WTC11 (cell line): ENCODE results near the gene CLTB. TPM values are rescaled to one million over a fixed set of nuclear protein-coding genes. Genes with fewer than 3 reads are reported as not detected.

Experiments
- ATAC-seq: fragments of 200-7000 bp; cut with Tn5 transposase; 2 replicates; pipeline ENCODE4 v1.10.0; 2021; ENCODE audit warnings: mild to moderate bottlenecking, moderate library complexity
- CTCF ChIA-PET: fragments of 300-600 bp; sonication (Branson Sonifier 250); formaldehyde crosslinking; loops from one replicate; lab custom pipeline; 2021; ENCODE audit warnings: antibody characterized with exemption; lab: Charles Lee
- POLR2A ChIA-PET: fragments of 350-600 bp; sonication (Branson Sonifier 250); formaldehyde crosslinking; loops from one replicate; lab custom pipeline; 2021; ENCODE audit warnings: antibody characterized with exemption; lab: Charles Lee
- DNase-seq: peaks from one replicate; pipeline ENCODE4 v3.0.0; 2021; ENCODE audit warnings: low spot score
- H3K27ac Mint-ChIP-seq: 2 replicates; pipeline ENCODE4 v1.8.0; 2021; ENCODE audit warnings: mixed read lengths
- H3K27me3 Mint-ChIP-seq: 2 replicates; pipeline ENCODE4 v1.8.0; 2021; ENCODE audit warnings: low read depth, mild to moderate bottlenecking, moderate library complexity, mixed read lengths
- H3K36me3 Mint-ChIP-seq: 2 replicates; pipeline ENCODE4 v1.8.0; 2021; ENCODE audit warnings: mixed read lengths
- H3K4me1 Mint-ChIP-seq: 2 replicates; pipeline ENCODE4 v1.8.0; 2022; ENCODE audit warnings: mixed read lengths
- H3K4me3 Mint-ChIP-seq: 2 replicates; pipeline ENCODE4 v1.8.0; 2021; ENCODE audit warnings: mild to moderate bottlenecking, moderate library complexity, mixed read lengths
- H3K9me3 Mint-ChIP-seq: 2 replicates; pipeline ENCODE4 v1.8.0; 2021; ENCODE audit warnings: mixed read lengths
- CBFB ChIP-seq: sonication (generic); formaldehyde crosslinking; IDR thresholded peaks from 2 replicates; pipeline ENCODE4 v1.8.1; 2022; ENCODE audit warnings: mild to moderate bottlenecking, low read depth, missing genetic modification reagents
- GABPB1 ChIP-seq: sonication (generic); formaldehyde crosslinking; IDR thresholded peaks from 2 replicates; pipeline ENCODE4 v1.8.1; 2023; ENCODE audit warnings: mild to moderate bottlenecking, missing genetic modification reagents
- GRHL2 ChIP-seq: fragments of 250-450 bp; sonication (Bioruptor Pico); IDR thresholded peaks from 2 replicates; pipeline ENCODE4 v1.8.0; 2022; ENCODE audit warnings: mild to moderate bottlenecking, moderate library complexity; ENCODE audit not compliant: insufficient replicate concordance, severe bottlenecking
- GTF2I ChIP-seq: fragments of 250-450 bp; sonication (Bioruptor Pico); conservative IDR thresholded peaks from 2 replicates; pipeline ENCODE4 v1.4.0; 2021; ENCODE audit warnings: mild to moderate bottlenecking
- HMGA2 ChIP-seq: fragments of 250-450 bp; sonication (Bioruptor Pico); IDR thresholded peaks from 2 replicates; pipeline ENCODE4 v1.4.0; 2021; ENCODE audit warnings: mild to moderate bottlenecking, moderate library complexity
- NR2C2 ChIP-seq: sonication (generic); formaldehyde crosslinking; IDR thresholded peaks from 2 replicates; pipeline ENCODE4 v1.8.0; 2022; ENCODE audit warnings: mild to moderate bottlenecking, missing genetic modification reagents
- SP1 ChIP-seq: sonication (generic); formaldehyde crosslinking; conservative IDR thresholded peaks from 2 replicates; pipeline ENCODE4 v1.8.1; 2022; ENCODE audit warnings: missing genetic modification reagents
- TP53 ChIP-seq: sonication (generic); formaldehyde crosslinking; IDR thresholded peaks from 2 replicates; pipeline ENCODE4 v1.8.1; 2023; ENCODE audit warnings: mild to moderate bottlenecking, missing genetic modification reagents
- USF2 ChIP-seq: sonication (generic); formaldehyde crosslinking; IDR thresholded peaks from 2 replicates; pipeline ENCODE4 v1.8.1; 2023; ENCODE audit warnings: mild to moderate bottlenecking, missing genetic modification reagents, moderate library complexity
- ZNF121 ChIP-seq: sonication (generic); formaldehyde crosslinking; IDR thresholded peaks from 2 replicates; pipeline ENCODE4 v1.8.0; 2023; ENCODE audit warnings: missing genetic modification reagents
- ZNF219 ChIP-seq: sonication (generic); formaldehyde crosslinking; IDR thresholded peaks from 2 replicates; pipeline ENCODE4 v1.8.0; 2023; ENCODE audit warnings: missing genetic modification reagents, mild to moderate bottlenecking, borderline replicate concordance
- ZNF232 ChIP-seq: sonication (generic); formaldehyde crosslinking; IDR thresholded peaks from 2 replicates; pipeline ENCODE4 v1.8.0; 2022; ENCODE audit warnings: mild to moderate bottlenecking, missing genetic modification reagents
- ZNF317 ChIP-seq: sonication (generic); formaldehyde crosslinking; IDR thresholded peaks from 2 replicates; pipeline ENCODE4 v1.8.1; 2023; ENCODE audit warnings: low read depth, mild to moderate bottlenecking, moderate library complexity, missing genetic modification reagents, borderline replicate concordance
- ZSCAN18 ChIP-seq: fragments of 250-450 bp; sonication (Bioruptor Pico); IDR thresholded peaks from 2 replicates; pipeline ENCODE4 v2.1.2; 2022; ENCODE audit warnings: mild to moderate bottlenecking, moderate library complexity
- total RNA-seq: library from RNA; stranded (reverse); gene quantifications from 3 replicates; pipeline ENCODE4 v1.2.3, GENCODE V29; 2021
- TF ChIP-seq, protein P1 (sequence below): sonication (generic); formaldehyde crosslinking; conservative IDR thresholded peaks from 2 replicates; pipeline ENCODE4 v1.8.1; 2022; ENCODE audit warnings: mild to moderate bottlenecking, missing genetic modification reagents
- TF ChIP-seq, protein P2 (sequence below): sonication (generic); formaldehyde crosslinking; IDR thresholded peaks from 2 replicates; pipeline ENCODE4 v1.8.1; 2022; ENCODE audit warnings: mild to moderate bottlenecking, missing genetic modification reagents, moderate library complexity, borderline replicate concordance
- TF ChIP-seq, protein P3 (sequence below): sonication (generic); formaldehyde crosslinking; IDR thresholded peaks from 2 replicates; pipeline ENCODE4 v1.8.1; 2023; ENCODE audit warnings: mild to moderate bottlenecking, missing genetic modification reagents
- TF ChIP-seq, protein P4 (sequence below): fragments of 200-600 bp; IDR thresholded peaks from 2 replicates; pipeline ENCODE4 v1.8.0; 2022; ENCODE audit warnings: antibody characterized with exemption

The CLTB gene
- total RNA-seq, 1 experiment from 2014 or later = 33.8 TPM

DNA sequence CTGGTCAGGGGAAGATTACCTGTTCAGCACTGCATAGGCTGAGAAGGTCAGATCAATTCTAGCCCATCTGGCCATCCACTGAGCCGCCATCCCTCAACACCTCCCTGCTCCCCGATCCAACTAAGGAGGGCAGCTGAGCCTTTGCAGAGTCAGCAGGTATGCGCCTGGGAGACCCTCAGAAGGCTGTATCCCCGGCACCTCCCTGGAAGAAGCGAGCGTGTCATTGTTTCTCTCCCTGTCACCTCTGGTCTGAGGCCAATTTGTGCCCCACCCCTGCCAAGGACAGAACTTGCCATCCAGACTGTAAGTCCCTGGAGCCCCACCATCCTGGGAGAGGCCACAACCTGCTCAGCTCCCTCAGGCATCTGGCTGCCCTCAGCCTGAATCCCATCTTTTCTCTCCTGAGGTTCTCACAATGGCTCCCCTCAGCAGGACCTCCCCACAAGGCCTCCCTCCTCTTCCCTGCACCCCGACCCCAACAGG, 2.6 kb downstream of the CLTB start (continued):
- TF ChIP-seq GABPB1 (CRISPR knock-in tag) (no peak), CBFB (CRISPR knock-in tag) (no peak)
- TF ChIP-seq, protein P1, sequence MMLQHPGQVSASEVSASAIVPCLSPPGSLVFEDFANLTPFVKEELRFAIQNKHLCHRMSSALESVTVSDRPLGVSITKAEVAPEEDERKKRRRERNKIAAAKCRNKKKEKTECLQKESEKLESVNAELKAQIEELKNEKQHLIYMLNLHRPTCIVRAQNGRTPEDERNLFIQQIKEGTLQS (CRISPR knock-in tag) = no peak

DNA sequence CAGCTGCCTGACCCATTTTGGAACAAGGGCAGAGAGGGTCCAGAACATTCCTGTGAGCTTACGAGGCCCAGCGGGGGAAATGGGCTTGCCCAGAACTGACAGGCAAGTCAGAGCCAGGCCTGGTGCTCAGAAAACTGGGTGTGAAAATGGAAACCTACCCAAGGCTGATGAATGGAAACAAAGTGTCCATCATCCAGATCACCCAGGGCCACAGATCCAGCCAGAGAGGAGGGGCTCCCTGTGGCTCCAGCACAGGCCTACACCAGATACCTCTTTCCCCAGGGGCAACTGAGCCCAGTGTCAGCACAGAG, 3.1 kb downstream of the CLTB start:
- POLR2A ChIA-PET = no interaction called here
- TF ChIP-seq, protein P2, sequence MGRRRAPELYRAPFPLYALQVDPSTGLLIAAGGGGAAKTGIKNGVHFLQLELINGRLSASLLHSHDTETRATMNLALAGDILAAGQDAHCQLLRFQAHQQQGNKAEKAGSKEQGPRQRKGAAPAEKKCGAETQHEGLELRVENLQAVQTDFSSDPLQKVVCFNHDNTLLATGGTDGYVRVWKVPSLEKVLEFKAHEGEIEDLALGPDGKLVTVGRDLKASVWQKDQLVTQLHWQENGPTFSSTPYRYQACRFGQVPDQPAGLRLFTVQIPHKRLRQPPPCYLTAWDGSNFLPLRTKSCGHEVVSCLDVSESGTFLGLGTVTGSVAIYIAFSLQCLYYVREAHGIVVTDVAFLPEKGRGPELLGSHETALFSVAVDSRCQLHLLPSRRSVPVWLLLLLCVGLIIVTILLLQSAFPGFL (CRISPR knock-in tag) = no peak
- ATAC-seq = no peak
- Mint-ChIP-seq H3K4me3 (no peak overlapping the region), H3K9me3 (peaks cover 7% of the 10 kb centered on the region), H3K36me3 (peaks cover 4% of the 10 kb centered on the region), H3K27me3 (peaks cover 17% of the 10 kb centered on the region), H3K4me1 (peaks cover 6% of the 10 kb centered on the region; the same call in 1 of the 2 replicates), H3K27ac (no peak overlapping the region)
- no peak for DNase-seq
- CTCF ChIA-PET = no interaction called here

DNA sequence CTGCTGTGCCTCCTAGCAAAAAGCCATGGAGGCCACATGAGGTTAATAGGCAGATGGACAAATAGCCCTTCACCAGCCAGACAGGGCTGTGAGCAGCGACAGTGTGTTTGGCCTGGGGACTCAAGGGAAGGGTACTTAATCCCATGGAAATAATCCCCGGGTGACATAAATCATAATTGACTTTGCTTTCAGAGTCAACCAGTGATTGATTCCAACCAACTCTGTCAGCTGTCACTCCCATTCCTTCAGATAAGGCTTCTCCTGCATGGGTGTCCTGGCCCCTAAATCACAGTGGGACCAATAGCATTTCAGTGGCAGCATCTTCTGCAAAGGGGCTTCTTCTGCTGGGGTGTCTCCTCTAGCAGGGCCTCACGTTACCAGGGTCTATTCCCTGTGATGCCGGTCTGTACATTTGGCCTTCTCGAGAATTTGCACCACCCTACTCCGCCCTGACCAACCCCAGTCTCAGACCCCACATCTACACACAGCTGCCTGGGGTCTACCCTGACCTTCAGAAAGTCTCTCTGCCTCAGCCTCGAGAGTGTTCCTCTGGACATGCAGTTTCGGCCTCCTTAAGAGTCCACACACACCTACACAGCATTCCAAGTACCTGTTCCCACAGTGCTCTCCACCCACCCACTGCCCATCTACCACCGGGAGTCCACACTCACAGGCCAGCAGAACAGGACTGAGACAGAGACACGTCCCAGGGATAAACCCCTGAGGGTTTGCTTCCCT, 3.7 kb downstream of the CLTB start:
- ChIA-PET CTCF (interaction anchor here (0.6 kb wide), 1 partner anchor 130 kb away, joined by 3 read pairs; no protein-coding TSS in a partner anchor), POLR2A (no interaction called here)
- peaks cover 6% of the 10 kb centered on the region; the same call in 1 of the 2 replicates for H3K4me1 Mint-ChIP-seq
- peaks cover 4% of the 10 kb centered on the region for H3K9me3 Mint-ChIP-seq
- H3K27me3 Mint-ChIP-seq = peaks cover 12% of the 10 kb centered on the region
- H3K27ac Mint-ChIP-seq = no peak overlapping the region
- no peak overlapping the region for H3K4me3 Mint-ChIP-seq
- TF ChIP-seq USF2 (CRISPR knock-in tag) (no peak), HMGA2 (CRISPR knock-in tag) (no peak)
- peaks cover 4% of the 10 kb centered on the region for H3K36me3 Mint-ChIP-seq
- DNase-seq (no peak), ATAC-seq (no peak)

DNA sequence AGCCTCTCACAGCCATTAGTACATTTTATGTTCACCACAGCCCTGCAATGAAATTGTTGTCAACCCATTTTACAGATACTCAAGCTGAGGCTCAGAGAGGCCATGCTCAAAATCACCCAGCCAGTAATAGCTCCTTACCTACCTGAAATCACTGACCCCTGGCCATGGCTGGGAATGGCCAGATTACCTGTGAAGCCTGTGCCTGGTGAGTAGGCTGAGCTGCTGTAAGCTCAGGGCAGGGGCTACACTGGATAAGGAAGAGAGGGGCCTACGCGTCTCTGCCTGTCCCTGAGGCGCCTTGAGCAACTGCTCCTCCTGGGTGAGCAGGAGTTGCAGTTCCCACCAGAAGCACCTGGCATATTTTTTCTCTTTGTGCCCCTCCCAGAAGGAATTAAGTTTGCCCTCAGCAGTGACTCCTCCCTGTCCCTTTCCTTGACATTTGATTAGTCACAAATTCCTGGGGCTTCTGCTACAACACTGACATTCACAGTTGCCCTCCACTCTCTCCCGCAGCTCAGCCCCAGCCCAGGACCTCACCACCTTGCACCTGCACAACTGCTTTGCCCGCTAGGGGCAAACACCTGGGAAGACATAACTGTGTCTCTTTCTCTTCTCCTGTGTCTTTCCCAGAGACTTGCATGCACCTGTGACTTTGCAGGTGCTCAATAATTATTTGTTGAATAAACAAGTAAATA, 5.7 kb downstream of the CLTB start:
- peak overlapping the region; percentile 54; the same call in 1 of the 2 replicates for H3K27ac Mint-ChIP-seq
- H3K4me1 Mint-ChIP-seq = peaks cover 3% of the 10 kb centered on the region
- no peak overlapping the region for H3K4me3 Mint-ChIP-seq
- no peaks in the 10 kb centered on the region for H3K36me3 Mint-ChIP-seq
- CTCF ChIA-PET = interaction anchor here (1.0 kb wide), 1 partner anchor 37 kb away, joined by 5 read pairs; no protein-coding TSS in a partner anchor
- POLR2A ChIA-PET = no interaction called here
- ATAC-seq = peak; percentile 51
- DNase-seq = no peak
- H3K27me3 Mint-ChIP-seq = no peaks in the 10 kb centered on the region
- no peaks in the 10 kb centered on the region for H3K9me3 Mint-ChIP-seq
- TF ChIP-seq ZNF232 (CRISPR knock-in tag) (no peak), ZNF121 (CRISPR knock-in tag) (no peak), TP53 (CRISPR knock-in tag) (no peak), NR2C2 (CRISPR knock-in tag) (no peak), GRHL2 (CRISPR knock-in tag) (no peak), SP1 (CRISPR knock-in tag) (no peak), ZNF219 (CRISPR knock-in tag) (no peak), ZNF317 (no peak), GTF2I (CRISPR knock-in tag) (no peak), ZSCAN18 (no peak)
- TF ChIP-seq, protein P3, sequence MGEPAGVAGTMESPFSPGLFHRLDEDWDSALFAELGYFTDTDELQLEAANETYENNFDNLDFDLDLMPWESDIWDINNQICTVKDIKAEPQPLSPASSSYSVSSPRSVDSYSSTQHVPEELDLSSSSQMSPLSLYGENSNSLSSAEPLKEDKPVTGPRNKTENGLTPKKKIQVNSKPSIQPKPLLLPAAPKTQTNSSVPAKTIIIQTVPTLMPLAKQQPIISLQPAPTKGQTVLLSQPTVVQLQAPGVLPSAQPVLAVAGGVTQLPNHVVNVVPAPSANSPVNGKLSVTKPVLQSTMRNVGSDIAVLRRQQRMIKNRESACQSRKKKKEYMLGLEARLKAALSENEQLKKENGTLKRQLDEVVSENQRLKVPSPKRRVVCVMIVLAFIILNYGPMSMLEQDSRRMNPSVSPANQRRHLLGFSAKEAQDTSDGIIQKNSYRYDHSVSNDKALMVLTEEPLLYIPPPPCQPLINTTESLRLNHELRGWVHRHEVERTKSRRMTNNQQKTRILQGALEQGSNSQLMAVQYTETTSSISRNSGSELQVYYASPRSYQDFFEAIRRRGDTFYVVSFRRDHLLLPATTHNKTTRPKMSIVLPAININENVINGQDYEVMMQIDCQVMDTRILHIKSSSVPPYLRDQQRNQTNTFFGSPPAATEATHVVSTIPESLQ (CRISPR knock-in tag) = no peak
- TF ChIP-seq, protein P4, sequence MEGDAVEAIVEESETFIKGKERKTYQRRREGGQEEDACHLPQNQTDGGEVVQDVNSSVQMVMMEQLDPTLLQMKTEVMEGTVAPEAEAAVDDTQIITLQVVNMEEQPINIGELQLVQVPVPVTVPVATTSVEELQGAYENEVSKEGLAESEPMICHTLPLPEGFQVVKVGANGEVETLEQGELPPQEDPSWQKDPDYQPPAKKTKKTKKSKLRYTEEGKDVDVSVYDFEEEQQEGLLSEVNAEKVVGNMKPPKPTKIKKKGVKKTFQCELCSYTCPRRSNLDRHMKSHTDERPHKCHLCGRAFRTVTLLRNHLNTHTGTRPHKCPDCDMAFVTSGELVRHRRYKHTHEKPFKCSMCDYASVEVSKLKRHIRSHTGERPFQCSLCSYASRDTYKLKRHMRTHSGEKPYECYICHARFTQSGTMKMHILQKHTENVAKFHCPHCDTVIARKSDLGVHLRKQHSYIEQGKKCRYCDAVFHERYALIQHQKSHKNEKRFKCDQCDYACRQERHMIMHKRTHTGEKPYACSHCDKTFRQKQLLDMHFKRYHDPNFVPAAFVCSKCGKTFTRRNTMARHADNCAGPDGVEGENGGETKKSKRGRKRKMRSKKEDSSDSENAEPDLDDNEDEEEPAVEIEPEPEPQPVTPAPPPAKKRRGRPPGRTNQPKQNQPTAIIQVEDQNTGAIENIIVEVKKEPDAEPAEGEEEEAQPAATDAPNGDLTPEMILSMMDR = no peak
